ENCODE data around the gene TAS2R42.
A peak's percentile ranks its signal among the peaks of the same experiment; 100 is the strongest.

The TAS2R42 gene, protein sequence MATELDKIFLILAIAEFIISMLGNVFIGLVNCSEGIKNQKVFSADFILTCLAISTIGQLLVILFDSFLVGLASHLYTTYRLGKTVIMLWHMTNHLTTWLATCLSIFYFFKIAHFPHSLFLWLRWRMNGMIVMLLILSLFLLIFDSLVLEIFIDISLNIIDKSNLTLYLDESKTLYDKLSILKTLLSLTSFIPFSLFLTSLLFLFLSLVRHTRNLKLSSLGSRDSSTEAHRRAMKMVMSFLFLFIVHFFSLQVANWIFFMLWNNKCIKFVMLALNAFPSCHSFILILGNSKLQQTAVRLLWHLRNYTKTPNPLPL

GRCh38 chr12:11186837-11187236 is at the start of gene TAS2R42:
TAS2R42 (minus strand) TSS chr12:11186937; CDS start chr12:11186937, 0 bp downstream.
- no peak for DNase-seq

DNA sequence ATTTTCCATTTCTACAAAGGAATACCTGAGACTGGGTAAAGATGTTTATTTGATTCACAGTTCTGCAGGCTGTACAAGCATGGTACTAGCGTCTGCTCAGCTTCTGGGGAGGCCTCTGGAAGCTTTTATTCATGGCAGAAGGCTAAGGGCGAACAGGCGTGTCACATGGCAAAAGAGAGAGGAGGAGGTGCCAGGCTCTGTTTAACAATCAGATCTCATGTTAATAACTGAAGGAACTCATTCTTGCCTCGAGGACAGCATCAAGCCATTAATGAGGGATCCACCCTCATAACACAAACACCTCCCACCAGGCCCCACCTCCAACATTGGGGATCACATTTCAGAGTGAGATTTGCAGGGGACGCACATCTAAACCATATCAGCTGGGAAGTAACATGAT is 46.8 kb upstream of the TAS2R42 start:
- no peak for DNase-seq

DNA sequence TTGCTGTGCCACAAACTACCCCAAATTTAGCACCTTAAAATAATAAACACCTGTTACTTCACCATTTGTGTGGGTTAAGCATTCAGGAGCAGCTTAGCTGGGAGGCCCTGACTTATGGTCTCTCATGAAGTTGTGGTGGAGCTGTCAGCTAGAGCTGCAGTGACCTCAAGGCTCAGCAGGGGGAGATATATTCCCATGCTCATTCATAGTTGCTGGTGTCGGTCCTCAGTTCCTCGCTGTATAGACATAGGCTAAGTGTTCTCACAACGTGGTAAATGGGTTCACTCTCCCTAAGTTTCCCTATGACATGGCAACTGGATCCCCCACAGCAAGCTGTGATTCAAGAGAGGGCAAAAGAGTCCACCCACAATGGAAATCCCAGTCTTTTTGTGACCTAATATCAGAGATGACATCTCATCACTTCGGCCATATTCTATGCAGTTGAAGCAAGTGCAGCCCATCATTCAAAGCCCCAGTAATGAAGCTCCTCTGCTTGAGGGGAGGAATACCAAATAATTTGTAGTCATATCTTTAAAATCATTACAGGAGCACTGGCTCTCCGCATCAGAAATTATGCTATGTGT is 41.7 kb upstream of the TAS2R42 start:
- peak in 1 of 2 experiments; percentile 19 for DNase-seq

- no peak for DNase-seq
Observed at GRCh38 chr12:11227373-11227772, 40.6 kb upstream of the TAS2R42 start.

DNA sequence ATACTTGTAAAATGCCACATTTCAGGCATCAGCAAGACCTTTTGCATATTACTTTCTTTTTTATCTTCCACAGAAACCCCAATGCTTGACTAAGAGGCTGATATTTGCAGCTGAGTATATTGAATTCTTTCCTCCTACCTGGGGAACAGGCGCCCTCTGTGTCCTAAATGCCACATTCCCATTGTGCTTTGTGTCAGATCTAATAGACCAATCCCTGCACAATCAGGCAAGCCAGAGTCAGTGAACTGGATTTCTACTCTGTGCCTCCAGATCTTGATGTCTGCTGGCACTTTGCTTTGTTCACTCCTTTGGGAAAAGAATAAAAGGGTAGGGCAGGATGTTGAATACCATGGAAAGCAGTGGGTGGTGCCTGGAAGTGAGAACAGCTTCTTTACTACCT is 22.4 kb upstream of the TAS2R42 start:
- DNase-seq: no peak

GRCh38 chr12:11204173-11204572 is 17.4 kb upstream of the TAS2R42 start:
- no peak for DNase-seq

GRCh38 chr12:11202811-11203210 is 16.1 kb upstream of the TAS2R42 start:
- DNase-seq: no peak

DNA sequence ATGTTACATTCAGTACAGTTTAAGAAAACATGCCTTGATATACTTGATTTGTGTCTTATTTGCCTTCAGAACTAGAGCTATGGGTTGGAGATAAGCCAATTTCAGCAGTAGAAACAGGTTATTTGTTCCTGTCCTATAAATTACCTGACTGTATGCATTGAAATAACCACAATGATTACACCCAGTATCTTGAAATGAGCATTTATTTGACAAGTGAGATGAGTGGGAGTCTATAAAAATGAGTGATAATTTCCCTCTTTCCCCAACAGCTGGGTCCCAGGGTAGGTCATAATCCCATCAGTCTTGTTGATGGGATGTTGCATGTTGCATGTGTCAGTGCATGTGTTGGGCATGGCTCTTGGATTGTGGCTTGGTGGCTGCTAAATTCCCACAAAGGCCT is 3.7 kb downstream of the TAS2R42 start:
- no peak for DNase-seq

- DNase-seq: no peak
Observed at GRCh38 chr12:11182529-11182928, 4.2 kb downstream of the TAS2R42 start.

GRCh38 chr12:11178250-11178649 is 8.5 kb downstream of the TAS2R42 start:
- DNase-seq: no peak

DNA sequence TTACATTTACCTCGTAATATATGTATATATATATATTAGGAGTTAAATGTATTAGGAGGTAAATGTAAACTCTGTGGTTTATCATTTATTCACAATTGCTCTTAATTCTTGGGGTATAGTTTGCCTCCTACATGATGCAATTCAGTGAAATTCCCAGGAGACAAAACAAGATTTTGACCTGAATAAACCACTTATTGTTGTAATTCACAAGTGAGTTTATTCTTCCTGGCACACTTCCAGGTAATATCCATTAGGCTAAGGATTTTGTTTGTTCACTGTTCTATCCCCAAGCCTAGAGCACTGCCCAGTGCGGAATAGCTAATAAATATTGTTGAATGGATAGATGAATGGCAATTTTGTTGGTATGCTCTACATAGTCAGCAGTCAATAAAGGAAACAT is 12.7 kb downstream of the TAS2R42 start:
- DNase-seq: no peak

GRCh38 chr12:11171969-11172675 is 14.6 kb downstream of the TAS2R42 start:
- peak in 1 of 2 experiments; percentile 69 for DNase-seq

- DNase-seq: peak; percentile 78 to 83
Observed at GRCh38 chr12:11171145-11171968, 15.4 kb downstream of the TAS2R42 start, which contains the start of gene SMIM10L1. SMIM10L1 (plus strand) TSS chr12:11171194; CDS start chr12:11171357, 163 bp downstream.

- no peak for DNase-seq
Observed at GRCh38 chr12:11170810-11171144, 16.0 kb downstream of the TAS2R42 start.

GRCh38 chr12:11166300-11166699 is 20.4 kb downstream of the TAS2R42 start:
- no peak for DNase-seq

GRCh38 chr12:11164384-11164783 is 22.4 kb downstream of the TAS2R42 start:
- DNase-seq: no peak

DNA sequence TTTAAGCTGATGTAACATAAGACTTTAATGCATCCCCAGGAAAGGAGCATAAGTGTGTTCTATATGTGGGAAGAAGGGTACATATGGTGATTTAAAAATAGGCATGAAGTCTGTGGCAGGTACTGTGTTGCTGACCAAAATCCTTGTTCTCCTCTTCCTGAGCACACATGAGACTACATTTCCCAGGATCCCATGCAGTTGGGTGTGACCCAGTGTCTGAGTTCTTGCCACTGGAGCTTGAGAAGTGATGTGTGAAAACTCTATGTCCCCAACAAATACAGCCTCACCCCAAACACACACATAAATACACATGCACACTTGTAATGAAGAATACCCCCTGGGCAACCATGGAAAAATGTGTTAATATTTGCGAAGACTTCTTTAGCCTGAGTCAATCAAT is 24.2 kb downstream of the TAS2R42 start:
- no peak for DNase-seq

- no peak for DNase-seq
Observed at GRCh38 chr12:11158885-11159444, 27.8 kb downstream of the TAS2R42 start.

DNA sequence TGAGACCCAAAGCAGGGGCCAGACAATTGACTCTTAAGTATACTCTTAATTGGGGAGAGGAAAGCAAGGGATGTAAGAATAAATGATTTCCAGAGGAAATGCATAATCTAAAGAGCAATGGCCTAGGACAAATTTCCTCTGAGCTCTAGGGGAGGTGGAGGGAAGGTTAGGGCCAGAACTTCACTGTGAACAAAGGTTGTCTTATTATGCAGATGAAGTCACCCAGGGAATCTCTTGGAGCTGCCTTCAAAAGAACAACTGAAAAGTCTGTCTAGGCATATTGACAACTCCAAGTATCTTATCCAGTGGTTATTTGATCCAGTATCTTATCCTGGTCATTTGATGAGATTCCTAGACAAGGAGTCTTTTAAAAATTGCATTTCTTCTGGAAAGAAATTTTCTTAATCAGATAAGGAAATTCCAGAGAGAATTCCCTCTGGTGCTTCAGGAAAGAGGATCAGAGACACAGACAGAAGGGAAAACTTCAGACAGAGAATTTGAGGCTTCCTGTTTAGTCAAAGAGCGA is 32.3 kb downstream of the TAS2R42 start:
- no peak for DNase-seq

- no peak for DNase-seq
Observed at GRCh38 chr12:11152725-11153124, 34.0 kb downstream of the TAS2R42 start.

DNA sequence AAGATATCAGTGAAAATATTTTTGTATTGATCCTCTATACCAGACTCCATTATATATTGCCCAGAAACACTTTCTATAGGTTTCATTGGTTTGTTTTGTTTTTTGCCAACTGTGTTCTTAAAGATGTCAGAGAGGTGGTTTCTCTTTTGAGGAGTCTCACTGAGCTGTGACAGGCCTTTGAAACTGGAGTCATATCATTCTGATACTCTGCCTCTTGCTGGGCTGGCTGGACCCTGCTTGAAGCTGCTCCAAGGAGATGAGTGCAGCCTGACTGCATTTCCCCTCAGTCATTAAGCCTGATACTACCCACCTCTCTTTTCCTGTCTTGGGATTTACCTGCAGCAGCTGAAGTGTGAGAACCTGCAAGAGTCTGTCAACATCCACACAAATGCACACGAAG is 35.9 kb downstream of the TAS2R42 start:
- DNase-seq: no peak

DNA sequence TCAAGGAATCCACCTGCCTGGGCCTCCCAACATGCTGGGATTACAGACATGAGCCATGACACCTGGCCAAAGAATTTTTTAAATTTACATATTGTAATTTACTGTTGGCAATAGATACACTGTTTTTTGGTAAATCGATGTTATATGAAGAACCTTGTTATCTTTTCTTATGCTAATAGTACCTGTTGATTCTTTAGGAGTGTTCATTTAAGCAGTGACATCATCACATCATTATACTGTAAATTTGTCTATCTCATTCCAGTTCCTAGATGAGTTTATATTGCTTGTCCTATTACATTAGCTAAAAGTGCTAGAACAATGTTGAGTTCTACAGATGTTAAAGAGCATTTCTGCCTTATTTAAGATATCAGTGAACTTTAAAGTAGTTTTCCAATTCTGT is 39.3 kb downstream of the TAS2R42 start:
- no peak for DNase-seq

DNA sequence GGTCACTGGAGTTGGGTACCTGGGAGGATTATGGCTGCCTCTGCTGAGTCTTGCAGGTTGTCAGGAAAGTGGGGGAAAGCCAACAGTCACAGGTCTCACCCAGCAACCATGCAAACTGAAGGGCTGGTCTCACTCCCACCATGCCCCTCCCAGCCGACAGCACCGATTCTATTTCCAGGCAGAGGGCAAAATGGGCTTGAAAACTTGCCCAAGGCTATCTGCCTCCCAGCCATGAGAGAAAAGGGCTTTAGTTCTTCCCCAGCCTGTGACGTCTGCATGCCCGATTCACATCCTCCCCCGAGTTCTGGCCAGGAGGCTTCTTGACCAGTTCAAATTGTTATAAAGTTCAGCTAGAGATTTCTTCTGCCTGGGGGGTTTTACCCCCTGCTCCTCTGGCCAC is 42.4 kb downstream of the TAS2R42 start:
- no peak for DNase-seq
